Activated T-cell treated with anti-CD3 and anti-CD28 coated beads for 1 hour (primary cell): Measurements from ENCODE around the gene PLCL1.
A peak's percentile ranks its signal among the peaks of the same experiment; 100 is the strongest.
"Not testable (repeated sequence)": the region's sequence is repeated elsewhere in the genome, so short reads cannot be mapped to it uniquely, and the experiment has no call there.

ENCODE experiments used
- DNase-seq: peaks from one replicate; pipeline ENCODE4 v3.0.0-alpha.2; 2020; ENCODE audit warnings: low read depth

PLCL1 gene

GRCh38 chr2:198000417-198000816 is 196.0 kb downstream of the PLCL1 start:
- DNase-seq = no peak

GRCh38 chr2:198004173-198004572 is 199.8 kb downstream of the PLCL1 start:
- no peak for DNase-seq

DNA sequence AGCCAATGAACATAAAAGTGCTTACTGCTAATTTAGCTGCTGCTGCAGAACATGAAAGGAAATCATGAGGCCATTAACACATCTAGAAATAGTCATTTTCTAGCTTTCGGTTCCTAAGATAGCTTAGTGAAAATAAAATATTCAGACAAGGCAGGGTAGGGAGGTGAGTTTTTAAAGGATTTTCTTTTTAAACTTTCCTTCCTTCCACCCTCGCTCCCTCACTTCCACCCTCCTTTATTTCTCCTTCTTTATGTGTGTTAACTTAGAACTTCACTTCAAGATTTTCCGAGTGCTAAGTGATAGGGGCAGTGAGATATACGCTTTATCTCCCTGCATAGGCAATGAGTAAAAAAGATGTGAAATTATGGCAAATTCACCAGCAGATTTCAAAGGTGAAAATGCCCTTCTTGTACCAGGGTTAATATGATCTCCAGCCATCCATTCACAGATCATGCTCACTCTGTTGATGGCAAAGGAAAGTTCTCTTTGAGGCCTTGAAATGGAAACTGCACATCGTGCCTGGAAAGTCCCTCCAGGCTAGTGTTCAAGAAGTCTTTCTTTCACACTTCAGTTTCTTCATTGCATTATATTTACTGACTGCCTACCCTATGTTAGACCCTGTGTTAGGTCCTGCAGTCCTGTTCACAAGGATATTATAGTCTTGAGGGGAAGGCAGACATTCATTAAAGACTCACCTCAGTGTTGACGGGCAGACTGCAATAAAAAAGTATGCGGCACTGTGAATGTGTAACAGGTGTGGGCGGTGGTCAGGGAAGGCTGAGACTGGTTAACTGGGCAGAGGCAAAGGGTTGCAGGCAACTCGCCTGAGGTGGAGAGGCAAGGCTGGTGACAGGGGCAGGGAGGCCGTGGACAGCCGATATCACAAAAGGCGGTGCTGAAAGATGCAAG is 200.8 kb downstream of the PLCL1 start:
- no peak for DNase-seq

- DNase-seq = no peak
Measured at GRCh38 chr2:198006733-198007132, 202.3 kb downstream of the PLCL1 start.

GRCh38 chr2:198008230-198008629 is 203.8 kb downstream of the PLCL1 start:
- DNase-seq = no peak

- DNase-seq = no peak
Measured at GRCh38 chr2:198012025-198012424, 207.6 kb downstream of the PLCL1 start.

- no peak for DNase-seq
Measured at GRCh38 chr2:198016243-198016642, 211.8 kb downstream of the PLCL1 start.

- DNase-seq = no peak
Measured at GRCh38 chr2:198017068-198017467, 212.7 kb downstream of the PLCL1 start.

DNA sequence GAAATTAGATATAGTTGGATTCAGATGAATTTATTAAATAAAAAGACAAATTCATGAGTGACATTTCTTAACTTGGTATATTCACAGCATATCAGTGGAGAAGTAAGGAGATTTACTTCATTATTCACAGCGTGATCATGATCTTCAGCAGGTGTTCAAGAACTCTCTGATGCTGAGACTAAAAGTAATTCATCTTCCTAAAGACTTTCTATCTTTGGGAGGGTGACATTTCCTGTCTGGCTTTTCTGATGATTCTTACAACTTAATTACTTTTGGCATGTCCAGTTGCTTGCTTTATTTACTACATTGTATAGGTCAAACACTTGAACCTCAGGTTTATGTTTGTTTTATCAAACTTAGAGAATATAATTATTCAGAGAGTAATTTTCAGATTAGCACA is 224.6 kb downstream of the PLCL1 start:
- no peak for DNase-seq

- DNase-seq = not testable (repeated sequence)
Measured at GRCh38 chr2:198029576-198029975, 225.2 kb downstream of the PLCL1 start.

DNA sequence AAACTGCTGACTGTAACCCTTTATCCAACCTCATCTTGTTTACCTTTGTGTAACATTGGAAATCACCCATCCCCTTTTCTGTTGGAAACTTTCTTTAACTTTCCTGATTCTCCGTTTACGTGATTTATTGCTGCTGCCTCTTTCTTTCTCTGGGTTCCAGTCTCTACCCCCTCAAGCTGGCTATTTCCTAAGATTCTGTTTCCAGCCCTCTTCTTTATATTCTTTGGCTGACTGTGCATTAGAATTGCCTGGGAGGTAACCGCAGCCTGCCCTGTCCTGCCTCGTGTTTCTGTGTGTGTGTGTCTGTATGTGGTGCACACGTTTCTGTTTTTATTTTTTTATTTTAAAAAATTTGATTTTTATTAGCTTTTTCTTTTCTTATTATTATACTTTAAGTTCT is 229.2 kb downstream of the PLCL1 start:
- no peak for DNase-seq

- DNase-seq = no peak
Measured at GRCh38 chr2:198036029-198036879, 231.9 kb downstream of the PLCL1 start.

DNA sequence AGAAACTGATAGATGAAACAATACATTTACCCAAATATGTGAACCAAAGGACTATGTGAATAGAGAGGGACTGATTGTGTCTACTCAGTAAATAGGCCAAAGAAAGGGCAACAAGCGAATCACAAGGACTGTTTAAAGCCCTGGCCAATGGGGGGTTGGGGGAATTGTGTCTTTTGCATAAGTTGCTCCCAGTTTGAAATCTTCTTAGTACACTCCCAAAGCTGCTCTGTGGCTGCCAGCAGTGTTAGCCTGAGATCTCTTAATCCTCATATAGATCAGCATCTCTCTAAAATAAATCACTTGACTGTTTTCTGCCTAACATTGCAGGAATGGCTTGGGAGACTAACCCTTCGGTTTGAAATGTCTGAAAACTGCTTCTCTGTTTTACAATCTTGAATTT is 236.4 kb downstream of the PLCL1 start:
- no peak for DNase-seq

DNA sequence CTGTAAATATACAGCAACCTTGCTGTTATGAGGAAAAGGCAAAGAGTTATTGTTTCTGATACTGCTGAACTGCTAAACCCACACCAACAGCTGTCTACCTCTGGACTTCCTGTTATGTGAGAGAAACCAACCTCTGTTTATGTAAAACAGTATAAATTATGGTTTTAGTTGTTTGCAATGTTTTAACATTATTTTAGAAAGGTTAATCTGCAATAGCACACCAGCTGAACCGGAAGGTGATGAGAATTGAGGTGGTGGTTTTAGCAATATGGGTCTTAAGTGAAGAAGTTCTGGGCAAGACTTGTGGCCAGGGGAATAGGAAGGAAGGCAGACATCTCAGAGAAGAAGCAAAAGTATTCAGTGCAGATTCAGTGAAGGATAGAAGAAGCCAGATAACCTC is 237.8 kb downstream of the PLCL1 start:
- no peak for DNase-seq

GRCh38 chr2:198044777-198045176 is 240.4 kb downstream of the PLCL1 start:
- DNase-seq = no peak

DNA sequence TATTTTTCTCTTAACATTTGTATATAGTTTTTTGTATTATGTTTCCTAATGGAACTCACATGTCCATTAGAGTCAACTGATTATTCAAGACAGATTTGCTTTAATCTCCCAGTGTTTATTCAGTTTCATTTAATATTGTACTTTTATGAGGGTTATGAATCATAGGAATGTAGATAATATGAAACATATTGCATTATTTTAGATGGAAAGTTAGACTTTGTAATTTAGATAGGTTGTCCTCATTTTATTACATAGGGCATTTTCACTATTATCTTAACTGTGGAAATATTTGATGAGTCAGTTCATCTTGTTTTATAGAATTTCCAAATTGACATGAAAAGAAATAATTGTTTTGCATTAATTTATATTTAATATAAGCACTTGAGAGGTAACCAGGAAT is 240.8 kb downstream of the PLCL1 start:
- no peak for DNase-seq

GRCh38 chr2:198052741-198053140 is 248.3 kb downstream of the PLCL1 start:
- no peak for DNase-seq

DNA sequence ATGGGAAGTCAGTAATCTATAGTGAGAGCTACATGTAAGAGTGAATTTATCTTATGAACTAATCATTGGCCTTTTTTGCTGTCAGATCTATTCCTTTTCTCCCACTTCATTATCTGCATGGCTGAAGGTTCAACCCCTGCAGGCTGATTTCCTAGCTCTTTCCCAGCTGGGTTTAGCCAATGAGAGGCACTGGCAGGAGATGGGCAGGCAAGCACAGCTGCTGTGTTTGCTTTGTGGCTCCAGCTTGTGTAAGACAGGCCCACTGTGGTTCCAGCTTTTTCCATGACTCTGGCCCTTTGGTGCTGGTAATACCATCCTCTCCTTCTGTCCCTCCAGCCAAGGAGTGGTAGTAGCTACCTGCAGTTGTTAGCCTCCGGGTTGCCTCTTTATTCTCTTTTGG is 248.8 kb downstream of the PLCL1 start:
- DNase-seq = no peak

DNA sequence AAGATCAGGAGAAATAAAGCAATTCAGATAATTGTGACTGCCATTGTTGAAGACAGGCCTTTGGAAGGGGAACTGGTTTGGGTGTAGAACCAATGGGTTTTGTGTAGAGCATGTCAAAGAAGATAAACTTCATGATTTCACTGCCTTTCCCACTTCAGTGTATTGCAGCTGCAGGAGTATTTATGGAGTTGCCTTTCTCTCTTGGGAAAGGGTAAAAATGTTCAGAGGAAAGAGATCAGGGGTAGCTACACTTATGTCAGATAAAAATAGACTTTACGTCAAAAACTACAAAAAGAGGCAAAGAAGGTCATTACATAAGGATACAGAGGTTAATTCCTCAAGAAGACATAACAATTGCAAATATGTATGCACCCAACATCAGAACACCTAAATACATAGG is 249.4 kb downstream of the PLCL1 start:
- DNase-seq = no peak

DNA sequence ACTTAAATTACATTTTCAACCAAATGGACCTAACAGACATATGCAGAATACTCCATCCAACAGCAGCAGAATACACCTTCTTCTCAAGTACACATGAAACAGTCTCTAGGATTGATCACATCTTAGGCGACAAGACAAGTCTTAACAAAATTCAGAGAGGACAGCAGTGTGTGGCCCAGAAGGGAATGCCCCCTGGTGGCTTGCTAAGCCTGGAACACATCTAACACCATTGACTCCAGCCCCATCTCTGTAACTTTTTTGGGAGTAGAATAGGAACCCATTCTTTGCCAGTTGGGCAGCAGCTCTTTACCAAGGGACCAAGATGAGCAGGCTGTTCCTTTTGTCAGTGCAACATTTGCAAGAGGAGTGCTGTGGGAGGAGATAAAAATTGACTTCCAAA is 249.9 kb downstream of the PLCL1 start:
- peak; percentile 19 for DNase-seq

DNA sequence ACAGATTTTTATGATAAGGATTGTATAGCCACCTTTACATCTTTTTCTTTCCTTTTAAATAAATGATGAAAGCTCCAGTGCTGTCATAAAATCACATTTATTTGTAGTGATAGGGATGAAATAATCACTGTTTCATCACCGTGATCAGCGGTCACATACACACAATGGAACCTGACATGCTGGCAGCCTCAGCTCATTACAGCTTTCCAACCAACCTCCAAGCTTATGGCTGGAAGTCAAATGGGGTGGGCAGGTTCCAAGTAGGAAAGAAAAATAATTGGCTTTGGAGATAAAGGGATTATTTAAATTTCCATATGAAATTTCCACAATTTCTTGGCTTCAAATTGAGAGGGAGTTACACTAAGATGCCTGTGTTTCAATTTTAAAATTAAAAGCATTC is 251.3 kb downstream of the PLCL1 start:
- DNase-seq = no peak

DNA sequence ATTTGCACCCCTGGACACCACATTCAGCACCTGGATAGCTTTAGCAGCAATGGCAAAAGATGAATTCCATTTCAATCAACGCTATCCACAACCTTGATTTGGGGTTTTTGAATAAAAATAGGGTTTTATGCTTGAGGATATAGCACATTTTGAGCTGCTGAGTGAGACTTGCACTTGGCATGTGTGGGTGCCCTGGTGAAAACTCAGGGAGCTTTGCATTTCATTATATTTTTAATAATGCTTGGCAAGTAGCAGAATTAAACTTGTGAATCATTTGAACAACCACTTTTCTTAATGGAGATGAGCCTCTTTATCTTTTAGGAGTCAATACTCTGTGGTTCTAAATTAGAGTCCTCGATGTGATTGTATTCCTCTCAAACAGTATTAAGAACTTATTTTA is 252.4 kb downstream of the PLCL1 start:
- no peak for DNase-seq

GRCh38 chr2:198059800-198060199 is 255.4 kb downstream of the PLCL1 start:
- DNase-seq = no peak
